PC-3 (cell line): ENCODE results near the gene MIAT. TPM values are rescaled to one million over a fixed set of nuclear protein-coding genes. Genes with fewer than 3 reads are reported as not detected.

Source experiments
- ATAC-seq: fragments of 200-7000 bp; cut with Tn5 transposase; 2 replicates; pipeline ENCODE4 v1.9.1; 2020; ENCODE audit warnings: mild to moderate bottlenecking, moderate library complexity
- BruUV-seq: library from RNA; stranded (reverse); fragments of 400-500 nt; replicated peaks from 2 replicates; lab custom pipeline; 2021; lab: Mats Ljungman, UMichigan
- CTCF ChIA-PET: fragments of 300-600 bp; sonication (Branson Sonifier 250); formaldehyde crosslinking; loops from one replicate; lab custom pipeline; 2022; ENCODE audit warnings: antibody characterized with exemption; lab: Charles Lee
- POLR2A ChIA-PET: fragments of 300-600 bp; sonication (Branson Sonifier 250); formaldehyde crosslinking; loops from one replicate; lab custom pipeline; 2022; ENCODE audit warnings: antibody characterized with exemption; ENCODE audit not compliant: unreplicated experiment; lab: Charles Lee
- DNase-seq: peaks from one replicate; pipeline ENCODE4 v3.0.0-alpha.2; 2015
- H2AFZ ChIP-seq: fragments of 300-600 bp; sonication (generic); 2 replicates; pipeline ENCODE4 v1.6.0; 2016; ENCODE audit warnings: antibody characterized with exemption, low read length
- H3F3A ChIP-seq: fragments of 300-600 bp; sonication (generic); one replicate; pipeline ENCODE4 v1.6.0; 2017; ENCODE audit warnings: antibody characterized with exemption, low read length, control low read depth, mild to moderate bottlenecking; ENCODE audit not compliant: unreplicated experiment
- H3K27ac ChIP-seq: fragments of 300-600 bp; sonication (generic); 2 replicates; pipeline ENCODE4 v1.5.1; 2016; ENCODE audit warnings: mild to moderate bottlenecking, low read length
- H3K27me3 ChIP-seq: fragments of 300-600 bp; sonication (generic); 2 replicates; pipeline ENCODE4 v1.6.1; 2016; ENCODE audit warnings: low read length, mixed read lengths
- H3K36me3 ChIP-seq: fragments of 300-600 bp; sonication (generic); 2 replicates; pipeline ENCODE4 v1.6.1; 2016; ENCODE audit warnings: low read depth, mixed run types, low read length, mixed read lengths
- H3K4me1 ChIP-seq: fragments of 300-600 bp; sonication (generic); 2 replicates; pipeline ENCODE4 v1.5.1; 2016; ENCODE audit warnings: low read length; ENCODE audit not compliant: insufficient read depth
- H3K4me2 ChIP-seq: fragments of 300-600 bp; sonication (generic); 2 replicates; pipeline ENCODE4 v1.6.0; 2016; ENCODE audit warnings: low read length
- H3K4me3 ChIP-seq: fragments of 300-600 bp; sonication (generic); 2 replicates; pipeline ENCODE4 v1.5.1; 2016; ENCODE audit warnings: mild to moderate bottlenecking, low read length, mixed read lengths
- H3K79me2 ChIP-seq: fragments of 300-600 bp; sonication (generic); 2 replicates; pipeline ENCODE4 v1.6.1; 2017; ENCODE audit warnings: low read length, mixed read lengths
- H3K9ac ChIP-seq: fragments of 300-600 bp; sonication (generic); 2 replicates; pipeline ENCODE4 v1.6.0; 2016; ENCODE audit warnings: mild to moderate bottlenecking, low read length
- H3K9me2 ChIP-seq: fragments of 300-600 bp; sonication (generic); replicated peaks from 2 replicates; pipeline ENCODE4 v1.6.1; 2016; ENCODE audit warnings: mixed run types, low read length, mixed read lengths
- H3K9me3 ChIP-seq: fragments of 300-600 bp; sonication (generic); 2 replicates; pipeline ENCODE4 v1.6.1; 2016; ENCODE audit warnings: low read length, mixed read lengths
- H4K20me1 ChIP-seq: fragments of 300-600 bp; sonication (generic); 2 replicates; pipeline ENCODE4 v1.6.1; 2016; ENCODE audit warnings: low read length, mixed read lengths
- EZH2 ChIP-seq: fragments of 300-600 bp; sonication (generic); IDR thresholded peaks from one replicate; pipeline ENCODE4 v1.6.1; 2017; ENCODE audit warnings: antibody characterized with exemption, mild to moderate bottlenecking, low read length; ENCODE audit not compliant: unreplicated experiment
- EZH2phosphoT487 ChIP-seq: fragments of 300-600 bp; sonication (generic); IDR thresholded peaks from 2 replicates; pipeline ENCODE4 v1.6.1; 2018; ENCODE audit warnings: mild to moderate bottlenecking, antibody characterized with exemption, low read length, borderline replicate concordance
- intact Hi-C: fragments of 100-400 bp; cut with micrococcal nuclease; formaldehyde crosslinking; loops from 2 replicates; pipeline ENCODE4 v1.9.0; 2023
- total RNA-seq: library from RNA; depleted of rRNA; stranded (reverse); fragments of >200 nt; gene quantifications from 2 replicates; pipeline ENCODE4 v1.2.3, GENCODE V29; 2014
- TF ChIP-seq, protein P1 (sequence below): fragments of 300-600 bp; sonication (generic); conservative IDR thresholded peaks from 2 replicates; pipeline ENCODE4 v1.5.1; 2017; ENCODE audit warnings: antibody characterized with exemption, low read depth, mild to moderate bottlenecking, low read length

Gene MIAT
- total RNA-seq, 1 experiment from 2014 or later = 0.15 TPM

GRCh38 chr22:26629988-26630761 lies 27.2 kb upstream of the MIAT start:
- DNase-seq (no peak), ATAC-seq (no peak)
- POLR2A ChIA-PET = no interaction called here
- no peaks in the 10 kb centered on the region for H3K4me1 ChIP-seq
- no peaks in the 10 kb centered on the region for H3K9me3 ChIP-seq
- H3K9me2 ChIP-seq = no peaks in the 10 kb centered on the region
- no peaks in the 10 kb centered on the region for H3K36me3 ChIP-seq
- H3K9ac ChIP-seq = no peak overlapping the region
- H3K79me2 ChIP-seq = no peaks in the 10 kb centered on the region
- no peak overlapping the region for H3K4me2 ChIP-seq
- no peaks in the 10 kb centered on the region for H3K27me3 ChIP-seq
- no peak overlapping the region for H3K27ac ChIP-seq
- no peak overlapping the region for H2AFZ ChIP-seq
- TF ChIP-seq, protein P1, sequence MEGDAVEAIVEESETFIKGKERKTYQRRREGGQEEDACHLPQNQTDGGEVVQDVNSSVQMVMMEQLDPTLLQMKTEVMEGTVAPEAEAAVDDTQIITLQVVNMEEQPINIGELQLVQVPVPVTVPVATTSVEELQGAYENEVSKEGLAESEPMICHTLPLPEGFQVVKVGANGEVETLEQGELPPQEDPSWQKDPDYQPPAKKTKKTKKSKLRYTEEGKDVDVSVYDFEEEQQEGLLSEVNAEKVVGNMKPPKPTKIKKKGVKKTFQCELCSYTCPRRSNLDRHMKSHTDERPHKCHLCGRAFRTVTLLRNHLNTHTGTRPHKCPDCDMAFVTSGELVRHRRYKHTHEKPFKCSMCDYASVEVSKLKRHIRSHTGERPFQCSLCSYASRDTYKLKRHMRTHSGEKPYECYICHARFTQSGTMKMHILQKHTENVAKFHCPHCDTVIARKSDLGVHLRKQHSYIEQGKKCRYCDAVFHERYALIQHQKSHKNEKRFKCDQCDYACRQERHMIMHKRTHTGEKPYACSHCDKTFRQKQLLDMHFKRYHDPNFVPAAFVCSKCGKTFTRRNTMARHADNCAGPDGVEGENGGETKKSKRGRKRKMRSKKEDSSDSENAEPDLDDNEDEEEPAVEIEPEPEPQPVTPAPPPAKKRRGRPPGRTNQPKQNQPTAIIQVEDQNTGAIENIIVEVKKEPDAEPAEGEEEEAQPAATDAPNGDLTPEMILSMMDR = no peak
- no peak for TF ChIP-seq EZH2
- no peak for TF ChIP-seq EZH2phosphoT487
- no peaks in the 10 kb centered on the region for H3F3A ChIP-seq
- no peak overlapping the region for H3K4me3 ChIP-seq
- no TSS peak for BruUV-seq
- CTCF ChIA-PET = no interaction called here
- intact Hi-C loops = no loop called here
- no peaks in the 10 kb centered on the region for H4K20me1 ChIP-seq

- TF ChIP-seq EZH2phosphoT487 (no peak), EZH2 (no peak)
- TF ChIP-seq, protein P1 = no peak
- no TSS peak for BruUV-seq
- no peak overlapping the region for H3K4me2 ChIP-seq
- no peak overlapping the region for H3K4me3 ChIP-seq
- no peak overlapping the region for H2AFZ ChIP-seq
- H3K79me2 ChIP-seq = no peaks in the 10 kb centered on the region
- H3K9me2 ChIP-seq = no peaks in the 10 kb centered on the region
- intact Hi-C loops = no loop called here
- H3F3A ChIP-seq = no peaks in the 10 kb centered on the region
- ChIA-PET POLR2A (no interaction called here), CTCF (no interaction called here)
- H3K4me1 ChIP-seq = no peaks in the 10 kb centered on the region
- H4K20me1 ChIP-seq = no peaks in the 10 kb centered on the region
- no peak overlapping the region for H3K27ac ChIP-seq
- no peak overlapping the region for H3K9ac ChIP-seq
- H3K9me3 ChIP-seq = no peaks in the 10 kb centered on the region
- no peak for ATAC-seq
- H3K27me3 ChIP-seq = no peaks in the 10 kb centered on the region
- H3K36me3 ChIP-seq = no peaks in the 10 kb centered on the region
- no peak for DNase-seq
Measured at GRCh38 chr22:26631282-26631681, 26.1 kb upstream of the MIAT start.
